HG03139 (cell line): ENCODE data around the gene PLEKHM3.

Experiments used
- ATAC-seq: cut with Tn5 transposase; IDR thresholded peaks from one replicate; pipeline ENCODE4 v1.9.1; 2021; ENCODE audit not compliant: unreplicated experiment

PLEKHM3 gene, protein sequence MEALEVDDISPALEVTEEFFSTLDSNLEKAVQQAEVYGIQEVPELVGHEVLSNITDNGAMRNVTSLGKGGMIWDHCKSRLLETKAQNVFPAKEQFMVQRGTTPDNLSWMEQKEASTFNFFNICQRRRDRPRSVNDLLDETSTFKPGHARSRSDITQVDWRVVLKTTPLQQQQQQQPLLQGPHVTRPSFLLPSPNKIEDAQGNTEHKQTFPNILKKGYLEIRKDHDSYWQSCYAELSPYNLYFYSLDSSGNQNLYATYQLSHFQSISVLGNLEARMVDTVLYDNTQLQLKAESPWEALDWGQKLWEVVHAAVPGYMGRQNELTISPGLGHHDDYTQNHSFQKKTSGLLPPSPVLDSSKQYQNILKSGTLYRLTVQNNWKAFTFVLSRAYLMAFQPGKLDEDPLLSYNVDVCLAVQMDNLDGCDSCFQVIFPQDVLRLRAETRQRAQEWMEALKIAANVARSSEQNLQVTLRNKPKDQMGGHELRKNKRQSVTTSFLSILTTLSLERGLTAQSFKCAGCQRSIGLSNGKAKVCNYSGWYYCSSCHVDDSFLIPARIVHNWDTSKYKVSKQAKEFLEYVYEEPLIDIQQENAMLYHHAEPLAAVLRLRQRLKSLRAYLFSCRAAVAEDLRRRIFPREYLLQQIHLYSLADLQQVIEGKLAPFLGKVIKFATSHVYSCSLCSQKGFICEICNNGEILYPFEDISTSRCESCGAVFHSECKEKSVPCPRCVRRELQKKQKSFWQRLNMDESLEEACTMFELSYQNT

DNA sequence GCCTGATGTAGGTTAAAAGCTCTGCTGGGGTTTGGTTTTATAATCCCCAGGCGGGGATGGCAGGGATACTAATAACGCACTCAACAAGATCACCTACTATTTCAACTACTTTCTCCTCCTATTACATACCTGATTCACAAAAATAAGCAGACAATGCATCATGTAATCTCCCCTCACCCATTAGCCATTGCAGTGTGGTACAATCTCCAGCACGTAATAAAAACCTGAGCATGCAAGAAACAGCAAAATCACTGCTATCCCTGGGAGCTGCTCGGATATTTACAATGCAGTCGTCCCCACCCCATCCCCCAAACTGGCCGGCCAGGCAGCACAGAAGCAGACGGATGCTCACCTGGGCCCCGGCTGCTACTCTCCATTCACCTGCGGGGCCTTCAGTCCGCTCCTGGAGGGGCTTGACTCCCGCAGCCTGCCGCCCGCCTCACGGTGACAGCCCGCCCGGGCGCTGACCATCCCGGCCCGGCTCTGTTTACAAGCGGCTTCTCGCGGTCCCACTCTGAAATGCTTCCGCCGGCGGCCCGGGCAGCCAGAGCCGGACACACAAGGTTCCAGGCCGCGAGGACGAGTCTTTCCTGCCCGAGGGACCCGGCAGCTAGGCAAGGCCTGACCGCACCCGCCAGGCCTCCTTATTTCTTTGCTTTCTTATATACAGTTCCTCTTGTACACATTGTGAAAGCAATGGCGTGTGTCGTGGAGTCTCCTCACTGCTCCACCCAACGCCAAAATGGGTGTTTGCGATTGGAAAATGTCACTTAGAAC, at the start of gene PLEKHM3:
TSS of gene PLEKHM3 (minus strand) at position 491 of the 777 bp plus-strand sequence. CDS start 23,888 bp downstream, outside the sequence.
- peak; percentile 93 for ATAC-seq

DNA sequence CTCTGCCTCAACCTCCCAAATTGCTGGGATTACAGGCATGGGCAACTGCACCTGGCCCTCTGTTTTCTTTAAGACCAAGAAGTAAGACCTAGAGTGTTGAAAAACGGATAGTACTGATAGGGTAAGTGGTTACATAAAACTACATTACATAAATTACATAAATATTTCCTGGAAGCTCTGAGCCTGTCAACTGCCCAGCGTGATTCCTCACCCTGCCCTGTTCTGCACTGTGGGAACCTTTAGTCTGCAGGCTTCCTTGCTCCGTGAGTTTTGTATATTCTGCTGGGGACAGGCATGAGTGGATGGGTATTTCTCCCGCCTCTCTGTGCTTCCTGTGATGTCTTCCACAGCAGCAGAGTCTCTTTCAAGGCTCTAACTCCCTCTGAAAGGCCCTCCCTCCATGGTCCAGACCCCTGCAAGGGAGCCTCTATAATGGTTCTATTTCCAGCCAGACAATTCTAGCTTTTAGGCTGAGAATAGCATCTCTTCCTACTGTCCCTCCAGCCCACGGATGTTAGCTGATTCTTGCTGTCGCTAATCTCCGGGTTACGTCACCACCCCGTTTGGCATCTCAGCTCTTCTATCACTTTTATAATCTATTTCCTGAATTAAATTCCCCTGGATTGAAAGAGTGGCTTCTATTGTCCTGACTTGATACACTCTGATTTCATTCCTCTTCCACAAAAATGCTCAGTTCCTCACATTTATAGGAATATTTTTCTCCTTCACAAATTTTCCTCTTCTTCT, 49.5 kb upstream of the PLEKHM3 start:
- no peak for ATAC-seq

DNA sequence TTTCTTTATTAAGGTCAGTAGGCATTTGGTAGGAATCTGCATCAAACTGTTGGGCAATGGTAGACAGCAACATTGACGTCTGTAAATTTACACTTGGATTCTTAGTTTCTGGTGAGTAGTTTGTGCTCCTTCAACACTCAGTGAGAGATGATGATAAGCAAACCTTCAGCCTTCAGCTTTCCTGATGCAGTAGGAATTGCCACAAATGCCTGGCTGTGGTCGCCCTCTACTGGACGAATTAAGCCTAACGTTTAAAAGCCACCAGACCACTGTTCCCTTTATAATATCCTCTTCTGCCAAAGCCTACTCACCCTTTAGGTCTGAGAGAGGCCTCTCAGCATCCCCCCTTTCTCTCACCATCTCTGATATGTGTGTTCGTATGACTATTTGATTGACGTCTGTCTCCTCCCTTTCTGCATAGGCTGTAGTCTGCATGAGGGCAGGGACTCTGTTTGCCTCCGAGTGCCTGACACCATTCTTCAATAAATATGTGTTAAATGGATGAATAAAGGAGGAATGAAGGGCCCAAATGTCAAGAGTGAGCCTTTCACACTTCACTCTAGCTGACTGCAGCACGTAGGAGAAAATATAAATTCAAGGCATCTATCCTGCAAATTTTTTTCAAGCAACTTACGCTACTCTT, 47.0 kb upstream of the PLEKHM3 start:
- ATAC-seq, result peak; percentile 80

DNA sequence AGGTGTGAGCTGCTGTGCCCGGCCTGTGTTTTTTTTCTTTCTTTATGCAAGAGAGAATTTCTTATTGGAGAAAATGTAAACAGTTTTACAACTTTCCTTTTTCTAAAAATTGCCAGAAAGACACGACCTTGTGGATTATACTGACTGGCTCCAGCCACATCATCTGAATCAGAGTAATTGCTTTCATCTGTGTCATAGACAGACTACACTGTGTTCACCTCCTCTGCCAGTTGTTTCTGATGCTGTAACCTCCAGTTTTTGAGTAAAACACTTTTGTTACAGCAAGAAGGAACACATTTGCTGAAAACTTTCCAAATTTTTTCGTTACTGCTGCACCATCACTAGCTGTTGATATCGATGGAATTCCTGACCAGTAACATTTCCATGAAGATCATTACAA, 43.9 kb upstream of the PLEKHM3 start:
- ATAC-seq, result no peak

DNA sequence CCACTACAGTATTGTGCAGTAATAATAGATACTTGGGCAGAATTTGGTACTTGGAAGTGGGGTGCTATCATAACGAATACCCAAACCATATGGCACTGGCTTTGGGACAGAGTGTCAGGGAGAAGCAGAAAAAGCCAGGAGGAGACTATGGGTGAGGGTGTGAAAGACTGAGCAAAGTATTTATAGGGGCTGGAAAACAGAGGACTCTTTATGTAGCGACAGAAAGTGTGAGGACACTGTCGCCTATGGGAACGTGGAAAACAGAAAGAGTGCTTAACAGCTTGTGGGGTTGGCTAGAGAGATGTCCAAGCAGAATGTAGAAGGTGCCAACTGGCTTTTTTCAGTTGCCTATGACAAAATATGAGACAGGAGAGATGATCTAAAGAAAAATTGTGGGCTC, 40.7 kb upstream of the PLEKHM3 start:
- no peak for ATAC-seq

DNA sequence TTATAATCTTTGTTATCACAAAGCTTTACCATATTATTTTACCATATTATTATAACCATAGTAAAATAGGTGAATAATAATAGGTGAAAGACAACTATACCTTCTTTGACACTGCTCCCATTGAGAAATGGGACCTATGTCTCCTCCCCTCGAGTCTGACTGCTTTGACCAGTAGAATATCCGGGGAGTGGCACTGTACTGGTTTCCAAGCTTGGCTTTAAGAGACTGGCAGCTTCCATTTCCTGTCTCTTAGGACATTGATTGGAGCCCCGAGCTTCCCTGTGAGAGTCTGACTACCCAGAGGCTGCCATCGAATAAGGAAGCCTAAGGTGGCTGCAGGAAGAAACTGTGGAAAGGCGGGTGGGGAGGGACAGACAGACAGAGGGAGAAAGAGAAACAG, 40.1 kb upstream of the PLEKHM3 start:
- ATAC-seq, result no peak

DNA sequence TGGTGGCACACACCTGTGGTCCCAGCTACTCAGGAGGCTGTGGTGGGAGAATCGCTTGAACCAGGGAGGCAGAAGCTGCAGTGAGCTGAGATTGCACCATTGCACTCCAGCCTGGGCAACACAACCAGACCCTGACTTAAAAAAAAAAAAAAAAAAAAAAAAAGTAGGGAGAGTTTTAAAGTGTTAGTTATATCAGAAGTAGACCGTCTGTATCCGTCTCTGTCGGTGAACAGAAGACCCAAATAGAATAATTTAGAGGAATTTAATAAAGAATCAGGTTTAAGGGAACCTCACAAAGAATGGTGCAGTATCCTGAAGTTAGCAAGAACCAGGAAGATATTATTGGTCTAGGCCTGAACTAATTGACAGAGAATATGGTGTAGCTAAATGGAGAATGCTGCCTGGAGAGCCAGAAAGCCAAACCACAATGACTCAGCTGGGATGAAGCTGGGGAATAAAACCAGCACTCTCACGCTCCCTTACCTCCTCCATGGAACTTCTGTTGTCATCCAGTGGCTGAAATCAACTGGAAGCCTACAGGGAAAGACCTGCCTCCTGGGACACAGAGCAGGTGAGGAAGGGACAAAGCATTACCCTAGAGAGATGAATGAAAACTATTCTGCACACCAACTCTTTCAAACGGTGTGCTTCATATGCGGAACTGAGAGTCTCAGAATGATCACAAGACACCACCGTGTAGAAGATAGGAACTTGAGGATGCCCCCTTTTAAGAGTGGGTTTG, 39.1 kb upstream of the PLEKHM3 start:
- ATAC-seq, result peak; percentile 81

DNA sequence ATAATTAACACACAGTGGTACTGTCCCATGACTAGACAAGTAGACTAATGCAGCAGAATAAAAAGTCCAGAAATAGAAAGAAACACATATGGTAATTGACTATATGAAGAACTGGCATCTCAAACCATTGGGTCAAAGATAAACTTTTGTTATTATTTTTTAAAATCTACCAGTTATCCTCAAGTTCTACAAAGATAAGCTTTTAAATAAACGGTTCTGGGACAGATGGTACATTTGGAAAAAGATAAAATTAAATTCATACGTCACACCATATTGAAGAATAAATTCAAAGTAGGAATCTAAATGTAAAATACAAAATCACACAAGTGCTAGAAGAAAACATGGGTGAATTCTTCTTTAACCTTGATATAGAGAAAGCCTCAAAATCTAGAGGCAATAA, 37.6 kb upstream of the PLEKHM3 start:
- no peak for ATAC-seq

DNA sequence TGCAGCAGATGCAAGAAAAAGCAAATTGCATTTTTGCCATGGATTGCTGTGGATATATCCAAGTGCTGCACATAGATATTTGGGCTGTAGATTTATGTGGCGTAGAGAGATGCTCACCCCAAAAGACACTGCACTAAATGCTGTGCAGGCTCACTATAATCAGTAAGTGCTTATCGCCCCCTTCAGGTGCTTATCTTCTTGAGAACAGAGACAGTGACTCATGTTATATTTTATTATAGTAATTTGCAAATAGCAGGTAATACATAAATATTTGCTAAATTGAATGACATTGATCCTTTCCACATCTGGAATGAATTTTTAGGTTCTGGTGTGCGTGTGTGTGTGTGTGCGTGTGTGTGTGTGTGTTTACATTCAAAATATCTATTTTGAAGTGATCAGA, 36.8 kb upstream of the PLEKHM3 start:
- no peak for ATAC-seq

DNA sequence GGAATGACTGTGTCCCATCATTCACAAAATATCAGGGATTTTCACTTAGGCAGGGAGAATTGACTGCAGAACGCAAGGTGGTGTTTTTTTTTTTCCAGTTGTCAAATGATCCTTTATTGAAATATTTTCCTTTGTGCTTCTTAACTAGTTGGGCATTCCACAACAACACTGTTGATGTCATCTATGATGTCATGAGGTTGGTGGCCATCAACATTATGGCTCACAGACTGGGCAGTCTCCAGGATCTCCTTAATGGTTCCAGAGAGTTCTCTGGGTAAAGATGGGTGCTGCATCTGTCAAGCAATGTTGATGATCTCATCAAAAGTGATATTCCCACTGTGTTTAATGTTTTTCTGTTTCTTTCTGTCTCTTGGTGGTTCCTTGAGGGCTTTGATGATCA, 31.8 kb upstream of the PLEKHM3 start:
- no peak for ATAC-seq

DNA sequence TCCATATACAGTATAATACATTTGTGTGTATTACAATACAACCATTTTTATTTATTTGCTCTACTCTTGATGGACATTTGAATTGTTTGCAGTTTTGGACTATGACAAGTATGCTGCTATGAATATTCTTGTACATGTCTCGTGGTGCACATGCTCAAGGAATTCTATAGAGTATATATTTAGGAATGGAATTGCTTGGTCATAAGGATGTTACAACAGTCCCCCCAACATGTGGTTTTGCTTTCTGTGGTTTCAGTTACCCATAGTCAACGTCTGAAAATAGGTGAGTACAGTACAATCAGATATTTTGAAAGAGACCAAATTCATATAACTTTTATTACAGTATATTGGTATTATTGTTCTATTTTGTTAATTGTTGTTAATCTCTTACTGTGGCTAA, 24.1 kb upstream of the PLEKHM3 start:
- ATAC-seq, result no peak

DNA sequence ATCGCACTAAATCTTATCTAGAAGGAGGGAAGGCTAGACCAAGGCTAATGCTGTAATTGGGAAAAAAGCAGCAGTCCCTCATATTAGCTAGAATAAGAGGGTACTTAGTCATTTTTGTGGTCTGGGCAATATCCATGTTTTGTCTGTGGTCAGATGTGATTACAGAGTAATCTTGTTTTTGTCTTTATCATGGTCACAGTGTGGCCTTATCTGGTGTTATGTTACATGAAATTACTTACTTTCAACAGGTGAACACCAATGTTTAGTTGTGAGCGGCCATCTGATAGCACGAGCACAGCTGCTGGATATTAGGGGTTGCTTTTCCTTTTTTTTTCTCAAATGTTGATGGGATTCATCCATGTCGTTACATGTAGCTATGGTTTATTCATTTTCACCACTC, 23.7 kb upstream of the PLEKHM3 start:
- ATAC-seq, result no peak

DNA sequence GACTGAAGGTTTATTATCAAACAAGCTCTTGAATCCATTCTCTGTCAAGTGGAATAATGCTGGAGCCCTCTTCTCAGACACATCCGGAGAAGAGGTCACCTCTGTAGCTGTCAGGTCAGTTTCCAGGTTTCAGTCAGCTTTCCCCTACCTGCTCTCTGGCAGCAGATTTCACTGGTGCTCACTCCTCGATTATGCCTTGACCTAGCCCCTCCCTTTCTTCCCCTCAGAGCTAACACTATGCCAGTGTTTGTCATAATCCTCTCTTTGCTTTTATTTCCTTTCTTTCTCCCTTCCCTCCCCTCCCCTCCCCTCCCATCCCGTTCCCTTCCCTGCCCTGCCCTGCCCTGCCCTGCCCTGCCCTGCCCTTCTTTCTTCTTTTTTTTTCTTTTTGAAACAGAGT, 22.5 kb upstream of the PLEKHM3 start:
- ATAC-seq, result no peak

DNA sequence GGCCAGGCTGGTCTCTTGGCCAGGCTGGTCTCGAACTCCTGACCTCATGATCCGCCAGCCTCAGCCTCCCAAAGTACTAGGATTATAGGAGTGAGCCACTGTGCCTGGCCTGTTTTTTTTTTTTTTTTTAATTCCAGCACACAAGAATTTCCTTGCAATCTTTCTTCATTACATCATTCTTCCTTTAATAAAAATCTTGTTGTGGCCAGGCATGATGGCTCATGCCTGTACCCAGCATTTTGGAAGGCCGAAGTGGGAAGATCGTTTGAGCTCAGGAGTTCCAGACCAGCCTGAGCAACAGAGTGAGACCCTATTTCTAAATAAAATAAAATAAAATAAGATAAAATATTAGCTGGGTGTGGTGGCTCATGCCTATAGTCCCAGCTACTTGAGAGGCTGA, 21.4 kb upstream of the PLEKHM3 start:
- ATAC-seq, result no peak

DNA sequence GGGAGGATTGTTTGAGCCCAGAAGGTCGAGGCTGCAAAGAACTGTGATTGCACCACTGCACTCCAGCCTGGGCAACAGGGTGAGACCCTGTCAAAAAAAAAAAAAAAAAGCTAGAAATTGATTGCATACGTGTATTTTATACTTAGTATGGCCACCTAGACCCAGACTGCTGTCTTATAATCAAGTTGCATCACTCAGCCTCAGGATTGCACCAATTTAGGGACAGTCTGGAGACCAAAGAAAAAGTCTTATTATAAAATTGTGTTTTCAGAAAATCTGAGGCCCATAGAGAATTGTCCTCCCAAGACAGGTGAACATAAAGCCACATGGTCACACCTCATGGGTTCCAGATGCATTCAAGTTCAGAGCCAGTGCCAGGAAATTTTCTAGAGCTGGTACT, 17.1 kb upstream of the PLEKHM3 start:
- no peak for ATAC-seq

DNA sequence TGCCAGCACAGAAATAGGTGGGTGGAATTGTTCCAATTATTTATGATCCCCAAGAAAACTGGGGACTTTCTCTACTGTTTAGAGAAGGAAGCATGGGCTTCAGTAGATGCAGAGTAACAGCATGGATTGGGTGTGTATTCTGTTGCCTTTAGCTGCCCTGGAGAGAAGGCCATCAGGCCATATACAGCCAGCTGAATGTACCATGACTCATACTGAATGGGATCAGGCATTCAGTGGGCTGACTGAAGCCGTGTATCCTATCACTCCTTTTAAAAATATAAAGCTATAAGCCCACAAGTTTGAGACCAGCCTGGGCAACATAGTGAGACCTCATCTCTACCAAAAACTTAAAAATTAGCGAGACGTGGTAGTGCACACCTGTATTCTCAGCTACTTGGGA, 16.7 kb upstream of the PLEKHM3 start:
- no peak for ATAC-seq

DNA sequence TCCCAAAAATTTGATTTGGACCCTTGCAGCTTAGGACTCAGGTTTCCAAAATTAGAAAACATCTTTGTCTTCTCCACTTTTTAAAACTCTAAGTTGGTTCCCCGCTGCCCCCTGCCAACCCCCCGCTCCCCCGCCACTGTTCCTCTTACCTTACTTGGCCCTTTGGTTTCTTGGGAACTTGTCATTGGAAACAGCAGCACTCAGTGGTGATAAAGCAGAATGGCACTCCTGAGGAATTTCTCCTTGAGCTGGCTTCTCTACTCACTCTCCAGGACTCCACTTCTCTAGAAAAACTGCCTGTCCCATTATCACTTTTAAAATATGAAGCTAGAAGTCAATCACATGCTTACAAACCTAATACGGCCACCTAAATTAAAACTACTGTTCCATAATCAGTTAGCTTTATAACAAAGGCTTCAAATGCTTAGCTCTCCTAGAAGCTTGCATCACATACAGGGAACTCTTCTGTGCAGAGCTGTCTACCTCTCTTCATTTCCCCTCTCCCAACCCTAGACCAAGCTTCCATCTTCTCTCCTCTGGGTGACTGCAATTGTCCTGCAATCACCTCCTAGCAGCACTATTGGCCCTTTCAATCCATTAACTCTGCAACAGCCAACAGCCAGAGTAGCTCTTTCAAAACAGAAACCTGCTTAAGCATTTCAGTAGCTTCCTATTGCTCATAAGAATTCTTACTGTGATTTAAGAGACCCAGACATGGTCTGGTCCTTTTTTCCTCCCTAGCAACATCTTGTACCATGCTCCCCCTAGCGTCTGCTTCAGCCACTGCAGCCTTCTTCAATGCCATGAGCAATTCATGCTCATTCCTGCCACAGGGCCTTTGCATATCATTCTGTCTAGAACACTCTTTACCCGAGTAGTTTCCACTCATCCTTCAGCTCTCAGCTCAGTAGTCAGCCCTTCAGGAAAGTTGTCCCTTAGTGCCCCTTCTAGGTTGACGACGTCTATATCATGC, 15.2 kb upstream of the PLEKHM3 start:
- ATAC-seq, result peak; percentile 86

DNA sequence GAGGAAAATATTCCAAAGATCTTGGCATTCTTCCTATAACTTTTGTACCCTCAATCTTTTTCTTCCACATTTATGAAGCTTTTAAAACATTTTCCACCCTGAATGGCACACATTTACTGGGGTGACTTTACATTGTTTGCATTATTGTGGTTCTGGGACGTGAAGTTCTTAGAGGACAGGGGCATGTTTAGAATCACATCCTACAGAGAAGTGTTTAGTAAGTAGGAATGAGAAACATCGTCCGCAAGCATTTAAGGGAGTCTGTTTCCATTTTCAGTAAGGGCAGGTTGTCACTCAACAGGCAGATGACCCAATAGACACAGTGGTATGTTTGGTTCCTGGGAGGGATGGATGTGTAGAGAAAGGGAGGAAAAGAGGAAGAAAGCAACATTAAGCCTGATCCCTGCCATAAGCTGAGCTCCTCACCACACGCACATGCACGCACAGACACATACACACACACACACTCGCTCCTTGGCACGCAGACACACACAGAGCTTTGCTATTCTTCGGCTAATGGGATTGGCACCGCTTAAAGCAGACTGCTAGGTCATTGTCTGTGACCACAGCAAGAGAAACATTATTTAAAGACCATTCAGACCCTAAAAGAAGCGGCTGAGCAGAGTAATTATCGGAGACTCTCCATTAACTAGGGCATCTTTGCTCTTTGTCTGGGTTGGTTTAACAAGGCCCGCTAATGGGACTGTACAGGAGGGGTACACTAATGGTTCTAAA, 14.2 kb upstream of the PLEKHM3 start:
- no peak for ATAC-seq
